NCI-H2081 (cell line): ENCODE data around the gene MDM2.

Experiments used
- DNase-seq, 2 experiments: peaks; one replicate each; lab custom pipeline; 2025; lab: John Stamatoyannopoulos, UW

The MDM2 gene

DNA sequence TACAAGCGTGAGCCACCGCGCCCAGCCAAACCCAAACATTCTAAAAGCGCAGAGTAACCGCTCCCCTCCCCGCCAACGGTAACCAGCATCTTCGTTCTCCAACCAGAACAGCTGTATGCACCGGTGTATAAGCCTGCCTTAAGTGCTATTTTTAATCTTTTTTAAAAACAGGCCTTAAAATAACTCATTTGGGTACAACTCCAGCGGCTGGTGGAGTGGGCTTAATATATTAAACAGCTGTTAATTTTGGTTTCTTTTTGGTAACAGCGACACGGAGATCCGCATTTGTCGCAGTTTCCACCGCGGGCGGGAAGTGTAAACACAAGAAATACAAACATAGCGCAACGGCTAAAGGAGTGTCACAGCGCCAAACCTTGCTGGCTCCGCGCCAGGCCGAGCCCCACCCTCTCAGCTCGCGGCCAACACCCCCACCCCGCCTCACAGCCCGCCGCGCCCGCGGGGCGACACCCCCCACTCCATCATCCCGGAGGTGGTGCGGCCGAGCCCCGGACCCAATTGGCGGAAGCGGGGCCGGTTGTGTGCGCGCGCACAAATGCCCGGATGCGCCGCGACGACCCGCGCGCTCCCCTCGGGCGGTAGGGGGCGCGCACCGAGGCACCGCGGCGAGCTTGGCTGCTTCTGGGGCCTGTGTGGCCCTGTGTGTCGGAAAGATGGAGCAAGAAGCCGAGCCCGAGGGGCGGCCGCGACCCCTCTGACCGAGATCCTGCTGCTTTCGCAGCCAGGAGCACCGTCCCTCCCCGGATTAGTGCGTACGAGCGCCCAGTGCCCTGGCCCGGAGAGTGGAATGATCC is at the start of gene MDM2:
Gene MDM2 (plus strand): TSS at position 602 of the 812 bp plus-strand sequence. CDS start 301 bp downstream, outside the sequence.
- peak; percentile 95 for DNase-seq

DNA sequence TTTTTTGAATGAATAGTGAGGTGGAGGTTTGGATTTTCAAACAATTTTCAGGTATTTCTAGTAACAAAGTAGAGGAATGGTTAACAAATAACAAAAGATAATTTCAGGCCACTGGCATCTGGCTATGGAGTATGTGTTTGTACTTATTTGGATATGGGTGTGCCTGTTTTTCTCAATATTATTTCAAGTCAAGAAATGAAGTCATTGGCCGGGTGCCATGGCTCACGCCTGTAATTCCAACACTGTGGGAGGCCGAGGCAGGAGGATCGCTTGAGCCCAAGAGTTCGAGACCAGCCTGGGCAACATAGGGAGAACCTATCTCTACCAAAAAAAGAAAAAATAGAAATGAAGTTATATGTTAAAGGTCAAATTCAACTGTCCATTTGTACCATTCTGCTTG is 48.1 kb upstream of the MDM2 start:
- DNase-seq: no peak

DNA sequence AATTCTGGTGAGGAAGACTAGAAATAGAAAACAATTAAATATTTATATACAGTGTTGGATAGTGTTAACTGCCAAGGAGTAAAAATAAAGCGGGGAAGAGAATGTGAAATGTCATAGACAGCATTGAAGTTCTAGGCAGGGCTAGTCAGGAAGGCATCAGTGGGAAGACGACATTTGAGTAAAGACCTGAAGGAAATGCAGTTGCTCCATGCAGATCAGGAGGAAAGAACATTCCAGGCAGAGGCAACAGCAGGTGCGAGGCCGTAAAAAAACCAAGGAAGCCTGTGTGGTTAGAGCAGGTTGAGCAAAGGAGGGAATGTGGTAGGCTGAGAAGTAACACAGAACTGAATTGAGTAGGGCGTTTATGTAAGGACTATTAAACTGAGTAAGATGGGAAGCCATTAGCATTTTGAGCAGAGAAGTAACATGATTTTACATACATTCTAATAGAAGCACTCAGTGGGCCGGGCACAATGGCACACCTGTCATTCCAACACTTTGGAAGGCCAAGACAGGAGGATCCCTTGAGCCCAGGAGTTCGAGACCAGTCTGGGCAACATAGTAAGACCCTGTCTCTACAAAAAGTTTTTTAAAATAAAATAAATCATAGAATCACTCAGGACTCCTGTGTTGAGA is 47.1 kb upstream of the MDM2 start:
- no peak for DNase-seq

DNA sequence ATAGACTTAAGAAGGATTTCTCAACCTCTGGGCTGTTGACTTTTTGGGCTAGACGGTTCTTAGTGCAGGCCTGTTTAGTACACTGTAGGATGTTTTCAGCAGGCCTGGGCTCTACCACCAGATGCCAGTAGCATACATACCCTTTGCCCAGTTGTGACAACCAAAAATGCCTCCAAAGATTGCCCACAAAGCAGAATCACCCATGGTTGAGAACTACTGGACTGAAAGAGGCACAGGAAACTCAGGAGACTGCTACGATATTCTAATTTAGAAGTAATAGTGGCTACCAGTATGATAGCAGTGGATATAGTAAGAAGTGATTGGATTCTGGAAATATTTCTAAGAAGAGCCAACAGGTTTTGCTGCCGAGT is 46.5 kb upstream of the MDM2 start:
- DNase-seq: no peak

DNA sequence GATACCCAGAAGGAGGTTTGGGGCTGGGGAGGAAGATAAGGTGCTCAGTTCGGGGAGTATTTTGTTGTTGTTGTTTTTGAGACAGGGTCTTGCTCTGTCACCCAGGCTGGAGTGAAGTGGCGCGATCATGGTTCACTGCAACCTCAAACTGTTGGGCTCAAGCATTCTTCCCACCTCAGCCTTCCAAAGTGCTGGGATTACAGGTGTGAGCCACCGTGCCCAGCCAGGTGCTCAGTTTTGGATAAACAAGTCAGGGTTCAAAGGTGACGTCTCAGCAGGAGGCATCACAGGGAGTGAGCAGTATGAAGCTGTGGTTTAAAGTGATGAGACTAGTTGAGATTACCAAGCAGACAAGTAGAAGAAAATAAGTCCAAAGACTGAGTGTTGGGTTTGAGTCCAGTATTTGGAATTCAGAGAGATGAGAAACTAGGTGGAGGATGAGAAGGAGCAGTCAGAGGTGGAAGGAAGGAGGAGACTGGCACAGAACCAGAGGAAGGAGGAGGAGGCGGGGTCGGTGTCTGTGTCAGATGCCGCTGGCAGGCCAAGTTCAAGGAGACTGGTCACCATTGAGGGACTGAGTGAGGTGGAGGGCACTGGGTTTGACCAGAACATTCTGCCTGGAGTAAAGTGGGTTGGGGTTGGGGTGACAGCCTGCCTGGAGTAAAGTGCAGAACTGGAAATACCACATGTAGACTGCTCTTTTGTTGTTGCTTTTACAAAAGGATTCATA is 45.9 kb upstream of the MDM2 start:
- DNase-seq: no peak

DNA sequence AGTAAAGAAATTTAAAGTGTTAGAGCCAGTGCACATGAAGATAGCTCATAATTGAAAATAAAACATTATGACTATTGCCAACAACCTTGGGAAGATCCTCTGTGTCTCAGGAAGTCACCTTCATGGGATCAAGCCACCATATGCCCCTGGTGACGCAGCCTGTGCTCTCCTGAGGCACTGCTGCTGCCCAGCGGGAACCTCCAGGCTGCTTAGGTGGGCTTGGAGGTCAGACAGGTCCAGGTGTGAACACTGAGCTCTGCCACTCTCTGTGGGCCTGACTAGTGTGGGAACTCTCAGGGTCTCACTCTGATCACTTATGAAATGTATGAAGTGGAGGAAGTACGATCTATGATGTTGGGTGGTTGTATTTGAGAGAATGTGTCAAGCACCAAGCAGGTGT is 45.3 kb upstream of the MDM2 start:
- DNase-seq: no peak

DNA sequence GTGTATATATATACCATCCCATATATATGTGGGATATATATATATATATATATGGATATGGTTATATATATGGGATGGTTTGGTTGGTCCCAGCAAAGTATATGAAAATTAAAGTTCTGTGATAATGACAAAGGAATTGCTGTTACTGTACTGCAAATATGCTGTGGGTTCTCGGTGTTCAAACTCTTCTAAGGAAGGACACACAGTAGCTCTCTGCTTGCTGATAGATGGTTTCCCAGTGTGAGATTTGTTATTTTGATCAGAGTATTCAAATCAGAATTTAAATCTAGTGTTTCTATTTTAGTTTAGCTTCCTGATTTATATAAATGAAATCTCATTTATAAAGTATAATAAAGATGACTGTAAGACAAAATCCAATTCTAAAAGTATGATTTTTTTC is 42.3 kb upstream of the MDM2 start:
- no peak for DNase-seq

DNA sequence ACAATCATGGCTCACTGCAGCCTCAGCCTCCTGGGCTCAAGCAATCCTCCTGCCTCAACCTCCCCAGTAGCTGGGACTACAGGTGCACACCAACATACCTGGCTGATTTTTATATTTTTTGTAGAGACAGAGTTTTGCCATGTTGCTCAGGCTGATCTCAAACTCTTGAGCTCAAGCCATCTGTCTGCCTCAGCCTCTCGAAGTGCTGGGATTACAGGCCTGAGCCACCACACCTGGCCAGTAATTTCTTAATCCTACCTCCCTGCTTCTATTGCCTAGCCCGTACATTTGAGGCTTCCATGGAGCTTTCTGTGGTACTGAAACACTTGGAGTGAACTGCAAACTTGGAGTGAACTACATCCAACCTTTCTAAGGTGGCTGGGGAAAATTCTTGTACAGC is 41.3 kb upstream of the MDM2 start:
- DNase-seq: no peak

DNA sequence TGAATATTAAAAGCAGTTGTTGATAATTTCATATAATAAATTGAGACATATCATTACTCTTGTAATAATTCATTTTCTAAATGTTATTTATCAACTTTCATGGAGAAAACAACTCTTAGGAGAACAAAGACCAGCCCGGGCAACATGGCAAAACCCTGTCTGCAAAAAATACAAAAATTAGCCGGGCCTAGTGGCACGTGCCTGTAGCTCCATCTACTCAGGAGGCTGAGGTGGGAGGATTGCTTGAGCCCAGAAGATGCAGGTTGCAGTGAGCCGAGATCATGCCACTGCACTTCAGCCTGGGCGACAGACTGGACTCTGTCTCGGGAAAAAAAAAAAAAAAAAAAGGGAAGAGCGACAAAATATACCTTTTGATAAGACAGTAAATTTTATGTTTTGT is 40.8 kb upstream of the MDM2 start:
- no peak for DNase-seq

DNA sequence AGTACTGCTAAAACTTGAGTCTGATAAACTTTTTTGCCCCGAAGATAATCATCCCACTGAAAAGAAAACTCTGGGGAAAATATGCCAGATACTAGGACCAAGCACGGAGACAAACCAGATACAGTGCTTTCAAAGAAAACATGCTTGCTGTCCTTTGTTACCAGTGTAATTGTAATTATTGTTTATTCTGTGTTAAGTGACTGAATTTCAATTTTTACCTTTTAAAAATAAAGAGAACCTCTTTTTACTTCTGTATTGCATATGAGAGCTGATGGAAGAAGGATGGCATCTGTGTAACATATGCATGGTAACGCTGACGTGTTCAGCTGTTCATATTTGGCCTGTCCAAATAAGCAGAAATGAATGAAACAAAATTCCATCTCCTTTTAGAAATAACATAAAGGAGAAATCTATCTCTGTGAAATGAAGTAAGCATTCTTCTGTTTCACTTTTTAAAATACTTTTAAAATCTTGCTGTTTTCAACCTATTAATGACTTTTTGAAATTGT is 39.5 kb upstream of the MDM2 start:
- DNase-seq: no peak

DNA sequence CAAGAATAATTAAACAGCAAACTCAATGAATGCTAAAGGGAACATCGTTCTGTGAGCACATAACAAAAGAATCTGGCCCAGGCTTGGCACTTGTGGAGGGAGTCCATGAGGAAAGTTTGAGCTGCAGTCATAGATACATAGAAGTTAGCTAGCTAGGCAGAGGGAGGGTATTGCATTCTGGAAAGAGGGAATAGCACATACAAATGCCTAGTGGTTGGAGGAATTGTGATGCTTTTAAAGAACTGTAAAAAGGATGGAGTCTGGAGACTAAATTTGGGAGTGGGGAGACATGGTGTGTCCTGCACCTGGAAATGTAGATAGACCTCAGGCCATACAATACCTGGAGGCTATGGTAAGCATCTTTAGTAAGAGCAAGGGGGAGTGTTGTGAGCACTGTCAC is 38.0 kb upstream of the MDM2 start:
- no peak for DNase-seq

DNA sequence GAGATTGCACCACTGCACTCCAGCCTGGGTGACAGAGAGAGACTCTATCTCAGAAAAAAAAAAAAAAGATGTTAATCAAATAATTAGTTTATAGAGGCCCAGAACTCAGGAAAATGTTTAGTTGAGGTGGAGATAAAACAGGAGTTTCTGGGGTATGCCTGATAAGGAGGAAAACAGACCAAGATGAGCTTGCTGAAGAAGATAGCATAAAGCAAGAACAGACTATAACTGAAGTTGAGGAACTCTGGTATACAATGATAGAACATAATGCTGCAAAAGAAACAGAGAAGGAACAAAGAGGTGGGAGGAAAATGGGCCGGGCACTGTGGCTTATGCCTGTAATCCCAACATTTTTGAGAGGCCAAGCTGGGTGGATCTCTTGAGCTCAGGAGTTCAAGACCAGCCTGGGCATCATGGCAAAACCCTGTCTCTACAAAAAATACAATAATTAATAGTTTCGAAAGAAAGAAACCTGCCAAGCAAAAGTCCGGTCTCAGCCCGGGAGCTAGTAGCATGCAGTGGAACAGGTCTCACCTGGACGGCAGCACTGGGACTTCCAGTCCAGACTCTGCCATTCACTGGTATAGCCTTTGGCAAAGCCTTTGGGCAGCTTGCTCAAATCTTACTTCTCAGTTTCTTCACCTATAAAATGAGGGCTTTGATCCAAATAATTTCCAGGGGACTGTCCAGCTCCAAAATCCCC is 36.6 kb upstream of the MDM2 start:
- DNase-seq: no peak

DNA sequence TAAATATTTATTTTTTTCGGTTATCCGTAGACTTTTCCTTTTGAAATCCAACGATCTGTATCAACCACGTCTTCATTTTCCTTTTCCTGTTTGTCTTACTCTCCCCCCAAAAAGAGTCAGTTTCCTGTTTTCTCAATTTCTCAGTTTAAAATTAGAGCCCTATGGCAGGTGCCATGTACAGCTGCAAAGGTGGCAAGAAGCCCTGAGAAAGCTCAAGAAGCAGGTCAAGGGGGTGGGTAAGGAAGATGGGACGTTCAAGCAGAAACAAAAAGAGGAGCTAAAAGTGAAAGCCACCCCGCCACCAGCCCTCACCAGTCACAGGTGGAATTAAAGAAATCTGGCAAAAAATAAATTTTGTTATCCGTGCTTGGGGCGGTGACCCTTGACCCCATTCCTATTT is 35.3 kb upstream of the MDM2 start:
- DNase-seq: no peak

DNA sequence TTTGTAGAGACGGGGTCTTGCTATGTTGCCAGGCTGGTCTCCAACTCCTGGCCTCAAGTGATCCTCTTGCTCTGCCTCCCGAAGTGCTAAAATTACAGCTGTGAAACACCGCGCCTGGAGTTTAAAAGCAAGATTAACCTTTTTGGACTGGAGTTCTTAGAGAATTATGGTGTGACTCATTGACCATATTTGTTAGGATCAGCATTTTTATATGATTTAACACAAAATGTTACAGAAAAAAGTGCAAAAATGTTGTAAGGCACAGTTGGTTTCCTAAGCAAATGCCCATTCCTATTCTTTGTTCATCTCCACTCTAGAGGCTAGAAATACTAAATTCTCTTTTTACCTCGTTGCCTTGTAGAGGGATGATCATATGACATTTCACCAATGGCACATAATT is 34.4 kb upstream of the MDM2 start:
- no peak for DNase-seq

DNA sequence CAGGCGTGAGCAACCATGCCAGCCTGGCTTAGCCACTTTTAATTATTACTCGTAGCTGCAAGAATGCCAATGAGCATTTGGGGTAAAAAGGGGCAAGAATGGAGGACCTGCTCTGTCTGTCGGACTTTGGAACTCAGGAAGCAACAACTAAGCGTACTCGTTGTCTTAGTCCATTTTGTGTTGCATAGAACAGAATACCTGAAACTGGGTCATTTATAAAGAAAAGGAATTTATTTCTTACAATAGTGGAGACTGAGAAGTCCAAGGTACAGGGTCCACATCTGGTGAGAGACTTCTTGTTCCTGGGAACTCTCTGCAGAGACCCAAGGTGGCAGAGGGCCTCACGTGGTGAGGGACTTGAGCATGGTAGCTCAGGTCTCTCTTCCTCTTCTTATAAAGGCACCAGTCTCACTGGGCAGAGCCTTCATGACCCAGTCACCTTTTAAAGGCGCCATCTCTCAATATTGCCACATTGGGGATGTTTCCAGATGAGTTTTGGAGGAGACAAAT is 32.8 kb upstream of the MDM2 start:
- no peak for DNase-seq

DNA sequence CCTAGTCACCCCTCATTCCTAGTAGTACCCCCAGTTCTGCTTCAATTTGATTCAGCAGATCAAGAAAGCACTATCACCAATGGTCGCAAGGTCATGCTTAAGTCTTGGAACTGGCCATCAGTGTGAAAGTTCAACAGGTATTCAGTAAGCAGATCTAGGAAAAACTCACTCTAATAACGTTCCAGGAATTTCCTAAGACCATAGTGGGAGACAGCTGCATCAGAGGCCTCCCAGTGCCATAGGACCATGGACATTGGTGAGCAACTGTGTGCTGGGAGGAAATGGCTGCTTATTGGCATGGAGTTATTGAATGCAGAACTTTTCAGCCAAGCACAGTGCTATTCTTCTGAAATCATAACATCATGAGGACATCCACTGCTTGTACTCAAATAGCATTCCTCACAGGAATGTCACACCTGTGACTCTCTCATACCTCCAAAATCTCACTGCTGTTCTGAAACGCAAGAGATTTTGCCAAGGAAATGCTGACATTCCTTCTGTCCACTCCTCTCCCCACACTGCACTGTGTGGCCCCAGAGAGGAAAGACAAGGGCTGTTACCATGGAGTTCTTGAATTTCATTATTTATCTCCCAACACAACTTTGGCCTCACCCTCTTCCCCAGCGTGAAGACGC is 30.9 kb upstream of the MDM2 start:
- no peak for DNase-seq

DNA sequence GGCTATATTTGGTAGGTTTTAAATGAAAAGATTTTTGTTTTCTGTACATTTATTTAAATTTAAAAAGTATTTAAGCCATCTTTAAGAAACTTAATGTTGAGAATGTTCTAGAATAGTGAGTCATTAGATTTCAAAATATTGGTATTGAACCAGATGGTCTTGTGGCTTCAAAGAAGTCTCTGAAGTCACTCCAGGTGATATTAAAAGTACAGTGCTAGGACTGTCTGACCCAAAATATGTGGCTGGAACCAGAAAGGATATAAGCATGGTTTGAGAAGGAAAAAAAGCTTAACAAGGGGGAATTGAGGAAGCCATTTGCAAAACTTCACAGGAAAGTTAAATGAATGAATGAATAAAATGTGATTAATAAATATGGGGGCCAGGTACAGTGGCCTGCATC is 28.7 kb upstream of the MDM2 start:
- no peak for DNase-seq

DNA sequence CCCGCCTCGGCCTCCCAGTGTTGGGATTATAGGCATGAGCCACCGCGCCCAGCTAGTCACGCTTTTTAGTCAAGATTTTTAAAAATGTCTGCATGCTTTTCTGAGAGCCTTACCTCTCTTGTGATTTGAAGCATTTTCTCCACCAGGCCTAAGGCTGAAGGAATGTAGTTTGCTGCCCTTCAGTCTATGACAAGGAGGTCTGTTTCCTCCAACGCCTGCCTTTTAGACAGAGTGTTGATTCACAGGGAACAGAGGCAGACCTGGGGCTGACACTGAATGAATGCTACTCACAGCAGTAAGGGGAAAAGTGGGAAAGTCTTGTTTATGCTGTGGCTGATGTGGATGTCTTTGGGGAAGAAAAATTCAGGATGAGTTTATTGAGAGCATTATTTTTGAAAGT is 27.2 kb upstream of the MDM2 start:
- DNase-seq: no peak

DNA sequence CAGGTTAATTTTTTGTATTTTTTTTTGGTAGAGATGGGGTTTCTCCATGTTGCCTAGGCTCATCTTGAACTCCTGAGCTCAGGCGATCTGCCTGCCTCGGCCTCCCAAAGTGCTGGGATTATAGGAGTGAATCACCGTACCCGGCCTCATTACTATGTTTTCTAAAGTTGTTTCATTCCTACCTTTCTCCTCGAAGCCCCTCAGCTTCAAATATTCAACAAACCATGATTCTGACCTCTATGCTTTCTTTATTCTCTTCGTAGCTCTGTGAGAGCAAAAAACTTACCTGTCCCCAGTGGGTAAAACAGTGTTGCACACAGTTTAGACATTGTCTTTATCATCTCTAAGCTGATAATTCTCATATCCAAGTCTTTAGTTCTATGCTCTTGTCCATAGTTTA is 26.2 kb upstream of the MDM2 start:
- no peak for DNase-seq

DNA sequence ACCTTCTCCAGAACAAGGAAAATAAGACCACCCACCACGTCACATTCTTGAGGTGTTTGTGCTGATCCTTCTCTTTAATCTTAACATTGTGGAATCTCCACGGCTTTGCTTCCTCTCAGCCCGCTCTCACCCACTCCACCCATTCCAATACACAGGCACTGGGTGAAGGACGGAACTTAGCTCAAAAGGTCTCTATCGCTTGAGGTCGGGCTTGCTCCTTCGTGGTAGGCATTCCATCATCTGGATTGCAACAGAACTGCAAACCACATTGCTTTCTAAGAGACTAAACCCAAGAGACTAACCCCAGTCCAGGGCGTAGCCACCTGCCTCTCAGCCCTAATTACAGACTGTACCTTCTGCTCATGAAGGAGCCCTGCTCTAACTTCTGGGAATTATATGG is 24.0 kb upstream of the MDM2 start:
- no peak for DNase-seq

DNA sequence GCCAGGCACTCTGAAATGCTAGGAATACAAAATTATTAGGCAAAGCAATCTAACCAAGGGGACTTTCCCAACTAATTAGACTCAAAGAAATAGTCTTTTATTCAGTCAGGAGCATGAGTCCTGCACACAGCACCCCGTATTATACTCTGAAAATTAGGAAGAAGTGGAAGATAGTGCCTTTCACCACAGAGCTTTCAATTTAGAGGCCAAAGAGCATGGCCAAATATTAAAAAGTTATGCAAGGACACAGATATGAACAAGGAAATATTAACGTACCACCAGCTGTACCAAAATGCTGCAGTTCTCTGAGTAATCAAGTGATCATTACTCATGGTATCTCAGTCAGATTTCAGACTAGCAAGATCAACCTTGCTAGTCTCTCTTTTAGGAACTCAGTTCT is 22.6 kb upstream of the MDM2 start:
- no peak for DNase-seq

DNA sequence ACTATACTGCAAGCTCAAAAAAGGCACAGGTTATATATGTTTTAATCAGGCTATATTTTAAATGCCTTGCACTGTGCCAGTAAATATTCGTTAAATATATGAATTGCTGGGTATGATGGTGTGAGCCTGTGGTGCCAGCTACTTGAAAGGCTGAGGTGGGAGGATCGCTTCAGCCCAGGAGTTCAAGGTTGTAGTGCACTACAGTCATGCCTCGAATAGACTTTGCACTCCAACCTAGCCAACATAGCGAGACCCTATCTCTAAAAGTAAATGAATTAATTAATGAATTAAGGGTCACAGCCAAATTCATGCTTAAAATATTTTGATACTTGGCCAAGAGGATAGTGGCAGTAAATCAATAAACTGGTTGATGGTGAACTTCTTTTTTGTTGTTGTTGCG is 22.2 kb upstream of the MDM2 start:
- DNase-seq: no peak
